Hepatocyte (in vitro differentiated cells): ENCODE data around the gene TFEB. TPM values are rescaled to one million over a fixed set of nuclear protein-coding genes. Genes with fewer than 3 reads are reported as not detected.

Experiments used
- DNase-seq: peaks from one replicate; pipeline ENCODE4 v3.0.0-alpha.2; 2016; ENCODE audit warnings: low spot score
- H2AFZ ChIP-seq: fragments of 200-600 bp; sonication (generic); 2 replicates; pipeline ENCODE4 v1.6.0; 2016; ENCODE audit warnings: antibody characterized with exemption, mild to moderate bottlenecking
- H3K27ac ChIP-seq: fragments of 200-600 bp; sonication (generic); 2 replicates; pipeline ENCODE4 v1.5.1; 2016; ENCODE audit warnings: mild to moderate bottlenecking
- H3K27me3 ChIP-seq: fragments of 200-600 bp; sonication (generic); 2 replicates; pipeline ENCODE4 v1.6.1; 2016
- H3K36me3 ChIP-seq: fragments of 200-600 bp; sonication (generic); replicated peaks from 2 replicates; pipeline ENCODE4 v1.5.1; 2016; ENCODE audit warnings: low read depth; ENCODE audit not compliant: insufficient read depth
- H3K4me1 ChIP-seq: fragments of 200-600 bp; sonication (generic); 2 replicates; pipeline ENCODE4 v1.5.1; 2016; ENCODE audit warnings: mild to moderate bottlenecking, moderate library complexity; ENCODE audit not compliant: insufficient read depth
- H3K4me2 ChIP-seq: fragments of 200-600 bp; sonication (generic); 2 replicates; pipeline ENCODE4 v1.6.0; 2016
- H3K4me3 ChIP-seq: fragments of 200-600 bp; sonication (generic); 2 replicates; pipeline ENCODE4 v1.5.1; 2016; ENCODE audit warnings: mild to moderate bottlenecking
- H3K79me2 ChIP-seq: fragments of 200-600 bp; sonication (generic); 2 replicates; pipeline ENCODE4 v1.6.0; 2017; ENCODE audit warnings: mild to moderate bottlenecking
- H3K9me2 ChIP-seq: fragments of 200-600 bp; sonication (generic); replicated peaks from 2 replicates; pipeline ENCODE4 v1.6.0; 2017; ENCODE audit warnings: mild to moderate bottlenecking; ENCODE audit not compliant: insufficient read depth
- H3K9me3 ChIP-seq: fragments of 200-600 bp; sonication (generic); 2 replicates; pipeline ENCODE4 v1.5.1; 2016; ENCODE audit warnings: low read depth, mild to moderate bottlenecking
- H4K20me1 ChIP-seq: fragments of 200-600 bp; sonication (generic); 2 replicates; pipeline ENCODE4 v1.6.0; 2016; ENCODE audit warnings: mild to moderate bottlenecking; ENCODE audit not compliant: insufficient read depth, poor library complexity, severe bottlenecking
- CTCF ChIP-seq: fragments of 200-600 bp; sonication (generic); IDR thresholded peaks from 2 replicates; pipeline ENCODE4 v1.5.1; 2016; ENCODE audit warnings: antibody characterized with exemption, mild to moderate bottlenecking; ENCODE audit not compliant: poor library complexity
- EZH2 ChIP-seq: fragments of 200-600 bp; sonication (generic); IDR thresholded peaks from 2 replicates; pipeline ENCODE4 v1.6.1; 2016; ENCODE audit warnings: antibody characterized with exemption, mild to moderate bottlenecking, borderline replicate concordance
- EZH2phosphoT487 ChIP-seq: fragments of 200-600 bp; sonication (generic); IDR thresholded peaks from one replicate; pipeline ENCODE4 v1.6.1; 2018; ENCODE audit warnings: antibody characterized with exemption, mild to moderate bottlenecking, low read depth, moderate library complexity; ENCODE audit not compliant: unreplicated experiment, severe bottlenecking
- WGBS: methylation state at CpG from one replicate; pipeline ENCODE4 v1.1.6; 2016; ENCODE audit warnings: low lambda C conversion rate; ENCODE audit errors: missing lambda C conversion rate; 5-methylcytosine and 5-hydroxymethylcytosine counted together
- polyA plus RNA-seq: library from polyadenylated mRNA; unstranded; fragments of >200 nt; fragmentation: Nextera tagmentation; extraction: Ambion mirVana; gene quantifications from 2 replicates; pipeline ENCODE4 v1.2.1, GENCODE V29; 2016
- total RNA-seq: library from RNA; depleted of rRNA; stranded (reverse); fragments of >200 nt; gene quantifications from 2 replicates; pipeline ENCODE4 v1.2.3, GENCODE V29; 2014

The TFEB gene
- total and polyA plus RNA-seq, 2 experiments from 2014 or later = 14.2 to 32.7 TPM

DNA sequence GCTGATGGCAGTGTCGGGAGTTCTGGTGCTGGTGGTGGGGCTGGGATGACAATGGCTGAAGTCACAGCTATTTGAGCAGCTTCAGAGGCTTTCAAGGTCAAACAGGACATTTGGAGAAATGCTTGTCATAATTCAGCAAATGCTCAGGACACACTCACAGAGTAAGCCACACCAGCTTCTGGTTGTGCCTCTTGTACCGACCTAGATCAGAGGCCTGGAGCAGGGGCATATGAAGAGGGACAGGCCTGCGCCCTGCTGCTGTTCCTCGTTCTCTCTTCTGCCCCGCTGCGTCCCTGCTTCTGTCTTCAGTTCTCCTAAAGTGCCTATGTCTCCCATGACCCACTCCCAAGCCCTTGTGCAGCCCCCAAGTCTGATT, 12.7 kb upstream of the TFEB start:
- DNase-seq = no peak

DNA sequence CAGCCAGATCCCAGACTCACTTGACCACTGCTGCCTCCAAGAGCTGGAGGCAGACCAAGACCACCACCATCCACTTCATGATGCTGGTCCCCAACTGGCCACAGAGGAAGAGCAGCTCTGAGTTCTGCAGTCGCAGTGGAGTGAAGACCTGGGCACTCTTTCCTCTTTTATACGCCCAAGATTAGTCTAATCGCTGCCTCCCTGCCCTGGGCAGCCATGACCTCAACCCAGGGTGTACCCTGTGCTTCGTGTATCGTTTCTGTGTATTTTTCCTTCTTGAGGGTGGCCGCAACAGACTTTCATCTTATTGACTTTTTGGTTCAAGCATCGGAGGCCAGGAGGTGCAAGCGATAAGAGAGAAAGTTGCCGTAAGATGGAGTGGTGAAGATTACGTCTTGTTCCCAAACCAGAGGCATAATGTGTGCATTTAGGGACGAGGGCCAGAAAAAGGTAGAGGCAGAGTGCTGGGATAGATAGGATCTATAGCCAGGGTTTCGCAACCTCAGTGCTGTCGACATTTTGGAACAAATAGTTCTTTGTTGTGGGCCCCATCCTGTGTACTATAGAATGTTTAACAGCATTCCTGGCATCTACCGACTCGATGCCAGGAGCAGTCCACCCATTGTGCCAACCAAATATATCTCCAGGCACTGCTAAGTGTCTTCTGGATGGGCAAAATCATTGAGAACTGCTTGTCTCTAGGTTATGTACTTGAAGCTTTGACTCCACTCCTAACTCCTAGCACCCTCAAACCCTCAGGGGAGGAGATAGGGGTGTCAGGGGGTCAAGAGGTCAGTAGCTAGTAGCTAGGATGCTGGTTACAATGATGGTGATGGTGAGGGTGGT, 12.1 kb upstream of the TFEB start, which contains the start of gene PGC:
Gene PGC, minus strand, starts transcription at position 142 of the 846 bp plus-strand sequence. Its CDS starts 63 bp downstream, at position 79.
- Histone ChIP-seq H4K20me1 (no peaks in the 10 kb centered on the region), H3K9me3 (no peaks in the 10 kb centered on the region), H2AFZ (no peak within 1 kb of the TSS), H3K9me2 (no peaks in the 10 kb centered on the region), H3K27ac (no peak within 1 kb of the TSS), H3K4me2 (no peak within 1 kb of the TSS), H3K79me2 (no peaks in the 10 kb centered on the region), H3K36me3 (no peaks in the 10 kb centered on the region), H3K27me3 (no peaks in the 10 kb centered on the region), H3K4me3 (no peak within 1 kb of the TSS), H3K4me1 (peaks cover 11% of the 10 kb centered on the region)
- DNase-seq = no peak
- TF ChIP-seq EZH2 (no peak), EZH2phosphoT487 (no peak), CTCF (no peak)
- 78% methylated on average over 15 of the region's 15 CpGs for WGBS

More for the DNA sequence above, 12.7 kb upstream of the TFEB start:
- H3K27ac ChIP-seq = no peak overlapping the region
- H3K4me1 ChIP-seq = peaks cover 11% of the 10 kb centered on the region
- no peaks in the 10 kb centered on the region for H3K79me2 ChIP-seq
- TF ChIP-seq EZH2 (no peak), CTCF (no peak), EZH2phosphoT487 (no peak)
- H3K9me3 ChIP-seq = no peaks in the 10 kb centered on the region
- WGBS = 92% methylated on average over 6 of the region's 6 CpGs
- no peaks in the 10 kb centered on the region for H3K36me3 ChIP-seq
- no peaks in the 10 kb centered on the region for H3K27me3 ChIP-seq
- no peak overlapping the region for H3K4me3 ChIP-seq
- H2AFZ ChIP-seq = no peak overlapping the region
- H3K9me2 ChIP-seq = no peaks in the 10 kb centered on the region
- no peaks in the 10 kb centered on the region for H4K20me1 ChIP-seq
- H3K4me2 ChIP-seq = no peak overlapping the region

DNA sequence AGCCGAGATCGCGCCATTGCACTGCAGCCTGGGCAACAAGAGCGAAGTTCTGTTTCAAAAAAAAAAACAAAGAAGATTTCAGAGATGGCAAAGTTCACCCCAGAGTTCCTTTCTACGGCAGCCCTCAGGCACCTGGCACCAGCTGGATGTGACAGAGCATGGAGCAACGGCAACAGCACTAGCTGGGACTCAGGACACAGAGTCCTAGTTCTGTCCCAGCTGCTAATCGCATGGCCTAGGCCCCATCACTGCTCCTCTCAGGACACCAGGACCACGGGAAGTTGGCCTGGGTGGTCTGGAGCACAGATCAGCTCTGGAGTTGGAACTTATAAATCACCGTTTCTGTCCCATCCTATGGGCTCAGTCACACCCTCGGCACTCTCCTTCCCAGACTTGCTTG, 10.7 kb upstream of the TFEB start:
- Histone ChIP-seq H3K27ac (no peak overlapping the region), H3K4me3 (no peak overlapping the region), H2AFZ (no peak overlapping the region), H3K4me2 (no peak overlapping the region), H3K9me2 (no peaks in the 10 kb centered on the region), H3K27me3 (no peaks in the 10 kb centered on the region), H3K9me3 (no peaks in the 10 kb centered on the region), H3K36me3 (no peaks in the 10 kb centered on the region), H3K79me2 (no peaks in the 10 kb centered on the region), H4K20me1 (no peaks in the 10 kb centered on the region), H3K4me1 (peaks cover 22% of the 10 kb centered on the region)
- WGBS = 89% methylated on average over 10 of the region's 10 CpGs
- no peak for DNase-seq
- TF ChIP-seq EZH2phosphoT487 = no peak
- TF ChIP-seq CTCF = no peak
- TF ChIP-seq EZH2 = no peak
